ENCODE results near the gene FAM131C.
"Not testable (repeated sequence)": the region's sequence is repeated elsewhere in the genome, so short reads cannot be mapped to it uniquely, and the experiment has no call there.

The FAM131C gene, protein sequence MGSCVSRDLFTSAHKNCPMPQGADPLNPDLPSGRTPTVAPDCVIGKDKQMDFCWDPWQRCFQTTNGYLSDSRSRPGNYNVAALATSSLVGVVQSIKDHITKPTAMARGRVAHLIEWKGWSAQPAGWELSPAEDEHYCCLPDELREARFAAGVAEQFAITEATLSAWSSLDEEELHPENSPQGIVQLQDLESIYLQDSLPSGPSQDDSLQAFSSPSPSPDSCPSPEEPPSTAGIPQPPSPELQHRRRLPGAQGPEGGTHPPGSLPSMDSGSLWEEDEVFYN

DNA sequence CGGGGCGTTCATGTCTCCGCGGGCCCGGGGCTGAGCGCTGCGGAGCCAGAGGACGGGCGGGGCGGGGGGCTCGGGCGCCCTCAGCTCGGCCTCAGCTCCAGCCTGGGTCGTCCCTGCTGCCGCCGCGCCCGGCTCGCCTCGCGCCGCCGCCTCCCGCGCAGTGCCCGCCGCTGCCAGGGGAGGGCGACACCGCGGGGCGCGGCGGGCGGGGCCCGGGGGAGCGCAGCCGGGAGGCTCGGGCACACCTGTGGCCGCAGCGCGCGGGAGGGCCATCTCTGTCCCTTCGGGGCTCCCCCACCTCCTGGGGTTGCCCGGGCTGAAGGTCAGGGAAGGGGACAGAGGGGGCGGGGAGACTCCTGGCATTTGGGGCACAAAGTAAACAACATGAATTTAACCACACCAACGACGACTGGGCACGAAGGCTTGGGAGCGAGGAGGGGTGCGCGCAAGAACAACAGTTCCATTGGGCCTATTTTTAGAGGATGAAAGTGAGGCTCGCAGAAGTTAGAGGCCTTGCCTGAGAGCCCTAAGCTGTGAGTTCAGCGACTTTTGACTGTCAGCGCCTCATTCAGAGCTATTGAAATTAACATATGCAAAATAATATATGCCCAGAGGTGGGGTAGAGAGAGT lies at the start of gene FAM131C:
Gene FAM131C (minus strand): TSS at position 162 of the 630 bp plus-strand sequence. CDS start 209 bp downstream, outside the sequence.
- DNase-seq: peak; percentile 11

DNA sequence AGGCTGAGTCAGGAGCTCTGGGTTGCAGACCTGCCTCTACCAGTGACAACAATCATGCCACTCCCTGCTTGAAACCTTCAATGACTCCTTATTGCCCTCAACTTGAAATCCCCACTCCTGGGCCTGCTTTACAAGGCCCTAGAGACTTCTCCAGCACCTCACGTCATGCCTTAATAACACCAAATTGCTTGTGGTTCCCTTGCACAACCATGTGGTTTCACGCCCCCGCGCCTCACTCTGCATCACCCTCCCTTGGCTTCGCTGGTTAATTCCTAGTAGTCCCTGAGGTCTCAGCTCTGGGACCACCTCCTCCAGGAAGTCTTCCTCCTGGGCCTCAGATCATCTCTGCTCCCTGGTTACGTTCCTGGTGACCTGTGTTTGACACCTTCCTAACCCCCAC lies 49.5 kb upstream of the FAM131C start:
- peak; percentile 35 for DNase-seq

DNA sequence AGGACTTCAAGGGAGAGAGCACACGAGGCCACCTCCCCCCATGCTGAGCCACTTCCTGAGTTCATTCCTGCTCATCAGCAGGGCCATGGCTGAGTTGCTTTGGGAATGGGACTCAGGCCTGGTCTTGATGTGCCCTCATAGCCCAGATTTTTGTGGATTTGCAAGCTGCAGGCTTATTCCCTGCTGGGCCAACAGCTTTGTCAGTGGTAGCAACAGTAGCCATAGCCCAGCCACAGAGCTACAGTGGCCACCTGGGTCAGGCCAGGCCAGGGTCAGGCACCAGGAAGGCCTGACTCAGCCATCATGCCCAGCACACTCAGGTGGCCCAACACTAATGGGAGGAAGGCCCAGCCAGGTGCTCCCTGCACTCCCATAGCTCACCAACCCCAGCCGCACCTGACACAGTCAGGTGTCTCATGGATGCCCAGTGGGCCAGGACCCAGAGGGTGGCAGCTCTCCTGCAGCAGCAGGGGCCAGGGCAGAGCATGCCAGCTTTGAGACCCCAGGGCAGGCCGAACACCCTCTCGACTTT lies 49.0 kb upstream of the FAM131C start:
- no peak for DNase-seq

DNA sequence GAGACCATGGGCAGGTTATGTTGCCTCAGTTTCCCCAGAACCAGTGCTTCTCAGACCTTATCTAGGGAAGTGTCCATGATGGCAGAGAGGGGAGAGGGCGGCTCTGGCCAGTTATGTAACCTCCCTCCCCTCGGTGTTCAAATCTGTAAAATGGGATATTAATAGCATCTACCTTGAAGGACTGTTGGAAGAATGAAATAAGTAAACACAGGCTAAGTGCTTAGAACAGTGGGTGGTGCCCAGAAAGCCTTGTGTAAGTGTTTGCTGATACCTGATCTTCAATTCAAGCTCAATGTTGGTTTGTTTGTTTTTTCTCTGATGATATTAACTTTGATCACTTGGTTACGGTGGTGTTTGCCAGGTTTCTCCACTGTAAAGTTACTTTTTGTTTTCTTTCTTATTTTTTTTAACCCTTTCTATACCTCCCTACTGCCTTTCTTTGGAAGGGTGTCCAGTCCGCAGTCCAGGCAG lies 47.5 kb upstream of the FAM131C start:
- no peak for DNase-seq

DNA sequence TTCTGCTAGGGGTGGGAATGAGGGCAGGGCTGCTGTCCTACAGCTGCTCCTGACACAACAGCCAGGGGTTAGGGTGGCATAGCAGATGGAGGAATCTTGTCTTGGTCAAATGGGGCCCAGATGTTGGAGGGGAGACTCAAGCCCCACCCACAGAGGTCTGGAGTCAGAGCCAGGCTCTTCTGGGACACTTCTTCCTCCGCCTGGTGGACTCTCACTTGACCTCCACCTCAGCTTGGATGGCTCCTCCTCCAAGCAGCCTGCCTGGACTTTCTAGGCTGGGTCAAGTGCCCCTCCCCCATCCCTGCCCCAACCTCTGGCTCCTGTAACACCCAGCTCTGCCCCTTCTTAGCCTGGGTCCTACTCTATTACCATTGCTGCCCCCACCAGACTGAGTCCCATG lies 47.0 kb upstream of the FAM131C start:
- DNase-seq: no peak

DNA sequence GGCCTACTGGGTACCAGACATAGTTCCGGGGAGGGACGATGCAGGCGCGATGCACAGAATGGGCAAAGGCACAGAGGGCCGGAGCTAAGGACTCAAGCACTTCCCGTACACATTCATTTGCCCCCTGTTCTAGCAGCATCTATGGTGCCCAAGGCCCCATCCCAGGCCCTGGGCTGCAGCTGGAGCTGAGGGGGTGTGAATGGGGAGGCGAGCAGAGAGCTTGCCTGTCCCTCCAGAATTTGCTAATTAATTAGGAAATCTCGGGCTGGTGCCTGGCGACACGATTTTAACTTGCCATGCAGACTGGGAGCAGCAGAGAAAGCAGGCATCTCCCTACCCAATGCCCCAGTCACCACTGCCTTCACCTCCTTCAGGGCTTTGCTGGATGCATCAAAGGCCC lies 46.5 kb upstream of the FAM131C start:
- no peak for DNase-seq

DNA sequence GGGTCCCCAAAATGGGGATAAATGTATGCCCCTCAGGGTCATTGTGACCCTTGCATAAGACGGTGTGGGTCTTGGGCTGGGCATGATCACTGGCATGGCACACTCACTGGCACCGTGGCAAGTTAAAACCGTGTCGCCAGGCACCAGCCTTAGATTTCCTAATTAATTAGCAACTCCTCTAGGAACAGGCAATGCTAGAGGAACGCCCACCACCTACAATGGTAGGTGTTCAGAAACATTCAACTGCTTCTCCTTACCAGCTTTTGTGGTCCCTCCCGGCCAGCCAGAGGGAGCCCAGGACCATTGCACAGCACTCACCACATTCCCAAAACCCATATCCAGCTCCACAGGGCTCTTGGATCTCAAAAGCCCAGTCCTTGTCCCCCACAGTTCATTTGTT lies 46.1 kb upstream of the FAM131C start:
- DNase-seq: no peak

DNA sequence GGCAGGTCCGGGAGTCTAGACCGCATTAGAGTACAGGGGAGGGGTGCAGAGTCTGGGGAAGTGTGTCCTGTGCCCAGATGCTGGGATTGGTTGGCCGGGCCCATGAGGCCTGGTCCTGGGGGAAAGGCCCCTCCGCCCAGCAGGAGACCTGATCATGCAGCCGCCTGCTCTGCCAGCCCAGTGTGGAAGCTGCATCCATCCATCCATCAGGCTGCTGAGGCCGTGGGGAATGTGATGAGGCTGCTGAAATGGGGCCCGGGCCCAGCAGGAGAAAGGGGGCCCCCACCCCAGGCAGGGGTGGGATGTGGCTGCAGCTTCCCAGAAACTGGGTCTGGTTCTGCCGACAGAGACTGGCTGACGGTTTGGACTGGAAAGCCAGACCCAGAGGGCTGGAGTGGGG lies 45.3 kb upstream of the FAM131C start:
- DNase-seq: no peak

DNA sequence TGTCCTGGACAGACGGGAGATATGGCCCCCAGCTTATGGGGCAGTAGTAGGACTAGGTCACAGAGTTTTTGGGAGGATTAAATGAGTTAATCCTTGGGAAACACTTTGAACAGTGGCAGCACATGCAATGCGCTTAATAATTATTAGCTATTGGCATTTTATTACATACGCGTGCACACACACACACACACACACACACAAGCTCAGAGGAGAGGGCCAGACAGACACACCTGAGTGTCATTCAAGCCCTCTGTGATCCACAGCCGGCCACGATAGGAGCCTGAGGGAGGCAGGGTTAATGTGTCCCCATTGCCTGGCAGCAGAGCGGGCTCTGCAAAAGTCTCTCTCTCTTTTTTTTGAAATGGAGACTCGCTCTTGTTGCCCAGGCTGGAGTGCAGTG lies 44.5 kb upstream of the FAM131C start:
- DNase-seq: no peak

DNA sequence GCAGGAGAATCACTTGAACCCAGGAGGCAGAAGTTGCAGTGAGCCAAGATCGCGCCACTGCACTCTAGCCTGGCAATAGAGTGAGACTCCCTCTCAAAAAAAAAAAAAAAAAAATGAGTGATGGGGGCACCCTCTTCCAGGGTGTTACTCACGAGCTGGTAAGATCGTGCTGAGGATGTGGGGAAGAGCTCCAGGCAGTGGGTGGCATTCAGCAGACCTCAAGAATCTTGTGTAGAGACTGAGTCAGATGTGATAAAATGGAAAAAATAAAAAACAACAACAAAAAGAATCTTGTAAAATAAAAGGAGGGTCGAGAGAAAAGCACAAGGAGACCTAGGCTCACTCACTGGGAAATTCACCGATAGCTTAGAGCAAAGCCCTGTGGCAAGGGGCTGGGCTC lies 43.9 kb upstream of the FAM131C start:
- no peak for DNase-seq

DNA sequence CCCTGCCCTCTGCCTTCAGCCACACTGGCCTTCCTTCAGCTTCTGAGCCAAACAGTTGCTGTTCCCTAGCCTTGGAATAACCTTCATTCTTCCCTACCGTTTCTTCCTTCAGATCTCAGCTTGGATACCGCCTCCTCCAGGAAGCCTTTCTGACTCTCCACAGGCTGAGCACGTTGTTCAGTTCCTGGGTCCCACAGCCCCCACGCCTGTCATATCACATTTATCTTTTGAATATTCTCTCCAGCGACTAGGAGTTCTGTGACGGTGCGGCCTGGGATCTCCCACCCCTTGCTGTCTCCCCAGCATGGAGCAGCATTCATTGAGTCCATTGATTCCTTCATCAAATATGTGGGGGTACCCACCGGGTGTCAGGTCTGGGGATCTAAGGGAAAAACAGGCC lies 43.2 kb upstream of the FAM131C start:
- DNase-seq: no peak

DNA sequence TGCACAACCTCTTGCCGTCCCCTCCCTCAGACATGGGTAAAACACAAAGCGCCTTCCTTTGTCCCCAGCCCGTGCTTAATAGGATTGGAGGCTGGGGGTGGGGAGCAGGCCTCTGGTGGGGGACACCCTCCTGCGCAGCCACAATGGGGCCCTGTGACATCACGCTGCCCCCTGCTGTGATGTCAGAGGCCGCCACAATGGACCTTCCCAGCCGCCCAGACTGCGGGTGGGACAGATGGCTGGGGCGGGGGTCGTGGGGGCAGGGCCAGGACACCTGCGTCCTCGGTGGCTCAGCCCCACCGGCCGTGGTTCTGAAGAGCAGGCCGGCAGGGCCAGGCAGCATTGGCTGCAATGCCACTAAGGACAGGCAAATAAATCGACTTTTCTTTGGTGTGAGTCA lies 42.6 kb upstream of the FAM131C start:
- DNase-seq: no peak

DNA sequence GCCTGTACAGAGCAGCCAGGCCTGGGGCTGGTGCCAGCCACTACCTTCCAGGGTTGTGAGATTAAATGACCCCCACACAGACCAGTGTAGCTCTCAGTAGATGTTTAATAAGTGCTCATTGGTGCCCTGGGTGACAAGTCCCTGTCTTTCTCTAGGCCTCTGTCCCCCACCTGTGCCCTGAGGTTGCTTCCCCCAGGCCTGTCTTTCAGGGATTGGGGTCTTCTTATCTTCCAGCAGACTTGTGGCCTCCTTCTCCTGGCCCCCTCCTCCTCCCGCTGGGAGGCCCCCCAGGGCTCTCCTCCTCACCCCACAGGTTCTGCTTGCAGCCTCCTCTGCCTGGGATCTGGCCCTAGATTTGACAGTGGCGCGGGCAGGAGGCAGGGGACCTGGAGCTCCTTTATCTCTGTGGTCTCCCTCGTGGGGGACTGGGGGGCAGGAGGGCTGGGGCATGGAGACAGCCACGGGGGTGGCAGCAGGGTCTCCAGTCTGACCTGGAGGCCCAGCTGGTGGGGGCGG lies 42.1 kb upstream of the FAM131C start:
- DNase-seq: no peak

DNA sequence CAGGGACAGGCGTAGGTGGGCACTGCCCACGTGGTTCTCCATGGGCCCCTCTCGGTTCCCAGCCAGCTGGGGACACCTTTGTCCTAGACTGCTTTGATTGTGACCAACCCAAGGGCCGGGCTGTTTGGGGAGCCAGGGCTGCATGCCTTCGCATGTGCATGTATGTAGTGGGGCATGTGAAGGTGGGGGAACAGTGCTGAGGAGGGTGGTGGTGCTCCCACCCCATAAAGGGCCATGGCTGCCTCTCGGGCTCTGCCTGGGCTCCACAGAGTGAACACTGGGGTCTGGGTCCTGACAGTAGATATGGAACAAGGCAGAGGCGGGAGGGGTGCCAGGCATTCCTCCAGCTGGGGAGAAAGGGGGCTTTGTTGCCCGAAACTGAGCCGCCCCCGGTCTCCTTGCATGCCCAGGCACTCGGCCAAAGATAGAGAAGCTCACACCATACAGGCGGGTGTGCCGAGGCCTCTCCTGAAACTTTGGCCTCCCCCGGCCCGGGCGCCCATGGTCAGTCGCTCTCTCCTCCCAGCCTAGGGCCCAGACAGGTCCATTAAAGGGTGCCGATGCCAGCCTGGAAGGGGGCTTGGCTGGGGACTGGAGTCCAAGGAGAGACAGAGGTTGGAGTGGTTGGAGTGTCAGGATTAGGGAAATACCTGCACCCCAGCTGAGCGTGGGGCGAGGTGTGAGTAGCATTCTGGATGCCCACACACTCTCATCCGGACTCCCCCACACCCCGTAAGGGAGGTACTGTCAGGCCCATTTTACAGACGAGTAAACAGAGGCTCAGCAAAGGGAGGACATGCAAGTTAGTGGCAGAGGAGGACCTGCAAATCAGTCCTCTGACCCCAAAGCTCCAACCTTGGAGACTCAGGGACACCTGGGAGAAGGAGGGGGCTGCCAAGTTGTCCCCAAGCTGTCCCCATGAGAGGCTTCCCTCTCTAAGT lies 41.3 kb upstream of the FAM131C start:
- DNase-seq: no peak

DNA sequence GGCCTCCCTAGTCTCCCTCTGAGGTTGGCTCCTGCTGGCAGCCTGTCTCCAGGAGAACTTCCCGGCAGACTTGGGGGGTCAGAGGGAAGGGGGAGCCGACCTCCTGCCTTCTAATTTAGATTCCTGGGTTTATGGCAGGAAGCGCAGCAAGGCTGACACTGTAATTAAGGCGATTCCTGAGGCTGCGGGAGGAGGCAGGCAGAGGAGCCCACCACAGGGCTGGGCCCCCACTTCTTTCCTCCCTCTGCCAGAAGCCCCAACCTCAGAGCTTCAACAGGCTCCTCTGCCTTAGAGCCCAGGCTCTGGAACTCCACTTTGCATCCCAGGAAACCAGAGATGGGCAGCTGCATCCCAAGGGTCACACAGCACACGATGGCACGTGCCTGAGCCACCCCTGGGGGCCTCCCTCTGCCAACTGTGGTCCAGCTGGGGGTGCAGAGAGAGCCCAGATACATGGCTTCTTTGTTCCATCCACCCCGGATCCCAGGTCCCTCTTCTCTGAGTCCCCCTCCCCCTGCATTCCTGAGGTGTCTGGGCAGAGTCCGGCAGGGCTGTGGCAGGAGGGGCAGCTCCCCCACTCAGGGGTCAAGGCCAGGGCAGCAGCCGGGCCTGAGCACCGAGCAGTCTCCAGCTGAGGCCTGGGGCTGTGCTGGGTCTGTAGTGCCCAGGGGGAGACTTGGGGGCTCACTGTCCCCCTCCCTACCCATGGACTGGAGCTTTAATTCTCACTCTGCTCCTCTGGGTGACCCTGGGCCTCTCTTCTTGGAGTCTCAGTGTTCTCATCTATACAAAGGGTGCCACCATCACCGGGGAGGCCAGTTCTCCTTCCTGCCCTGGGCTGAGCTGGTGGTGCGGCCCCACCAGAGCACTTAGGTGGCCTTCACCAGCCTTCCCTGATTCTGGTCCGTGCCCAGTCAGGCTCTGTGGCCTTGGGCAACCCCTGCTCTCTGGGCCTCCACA lies 39.4 kb upstream of the FAM131C start:
- no peak for DNase-seq

DNA sequence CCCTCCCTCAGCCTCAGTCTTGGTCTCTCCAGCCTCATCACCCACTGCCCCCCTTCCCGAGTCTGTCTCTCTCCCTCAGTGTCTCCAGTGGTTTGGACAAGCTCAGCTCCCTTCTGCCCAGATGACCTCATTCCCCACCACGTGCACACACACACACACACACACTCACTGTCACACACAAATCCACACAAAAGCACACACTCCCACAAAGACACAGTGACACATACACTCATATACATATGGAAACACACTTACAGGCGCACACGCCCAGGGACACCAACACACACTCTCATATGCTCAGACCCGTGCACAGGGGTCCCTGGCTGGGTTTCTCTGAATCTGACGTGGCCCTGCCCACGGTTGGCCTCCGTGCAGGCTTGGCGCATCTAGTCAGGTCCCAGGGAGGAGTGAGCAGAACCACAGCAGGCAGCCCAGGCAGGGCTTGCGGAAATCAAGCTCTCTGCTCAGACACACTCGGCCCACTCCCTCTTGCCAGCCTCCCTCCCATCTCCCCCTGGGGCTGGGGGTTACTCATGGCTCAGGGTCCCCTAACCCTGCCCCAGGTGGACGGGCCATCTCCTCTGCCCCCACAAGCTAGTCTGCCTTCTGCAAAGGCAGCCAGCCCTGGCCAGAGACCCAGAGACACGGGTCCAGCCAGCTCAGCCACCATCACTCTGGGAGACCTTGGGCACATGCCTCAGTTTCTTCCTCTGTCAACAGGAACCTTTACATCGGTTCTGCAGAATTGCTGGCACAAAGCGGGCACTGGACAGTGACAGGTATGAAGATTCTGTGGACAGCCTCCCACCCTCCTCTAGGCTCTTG lies 38.5 kb upstream of the FAM131C start:
- DNase-seq: no peak

DNA sequence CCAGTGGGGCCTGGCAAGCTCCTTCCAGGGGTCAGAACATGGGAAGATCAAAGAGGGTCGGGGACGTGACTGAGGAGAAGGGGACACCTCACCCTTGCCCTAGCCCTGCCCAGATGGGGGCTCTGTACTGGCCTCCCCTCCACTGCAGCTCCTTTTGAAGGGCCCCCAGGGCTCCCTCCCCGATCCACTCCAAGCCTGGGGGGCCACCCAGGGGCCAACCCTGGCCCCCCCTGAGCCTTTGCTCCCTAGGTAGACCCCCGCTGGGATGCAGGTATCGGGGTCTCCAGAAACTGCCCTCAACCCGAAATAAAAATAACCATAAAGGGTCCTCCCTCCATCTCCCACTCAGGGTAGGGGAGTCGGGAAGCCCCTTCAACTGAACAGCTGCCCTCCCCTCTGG lies 37.4 kb upstream of the FAM131C start:
- DNase-seq: no peak

DNA sequence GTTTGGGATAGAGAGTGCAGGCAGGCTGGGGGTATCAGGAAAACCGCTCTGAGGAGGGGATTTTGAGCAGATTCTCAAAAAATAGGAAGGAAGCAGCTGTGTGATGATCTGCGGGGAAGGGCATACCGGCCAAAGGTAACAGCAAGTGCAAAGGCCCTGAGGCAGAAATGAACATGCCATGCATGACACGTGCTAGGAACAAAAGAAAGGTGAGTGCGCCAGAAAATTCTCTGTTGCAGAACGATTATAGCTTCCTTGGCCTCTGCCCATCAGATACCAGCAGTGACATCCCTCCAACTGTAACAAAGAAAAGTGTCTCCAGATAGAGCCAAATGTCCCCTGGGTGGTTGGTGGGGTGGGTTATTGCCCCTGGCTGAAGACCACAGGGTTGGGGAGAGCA lies 37.0 kb upstream of the FAM131C start:
- DNase-seq: no peak

DNA sequence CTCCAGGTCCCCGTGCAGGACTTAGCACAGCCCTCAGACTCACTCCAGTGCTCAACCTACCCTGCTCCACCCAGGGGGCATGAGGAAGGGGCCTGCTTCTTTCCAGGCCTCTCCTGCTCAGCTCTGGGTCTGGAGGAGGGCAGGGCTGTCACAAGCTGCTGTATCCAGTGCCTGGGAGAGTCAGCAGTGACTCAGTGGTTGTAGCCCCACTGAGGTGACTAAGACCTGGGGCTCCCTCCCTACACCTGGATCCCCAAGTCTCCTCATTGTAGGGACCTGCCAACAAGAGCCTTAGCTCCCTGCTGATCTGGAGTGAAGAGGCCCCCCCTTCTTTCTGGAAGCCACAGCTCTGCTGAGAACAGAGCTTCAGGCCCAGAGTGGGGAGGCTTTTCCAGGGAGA lies 36.1 kb upstream of the FAM131C start:
- DNase-seq: no peak

DNA sequence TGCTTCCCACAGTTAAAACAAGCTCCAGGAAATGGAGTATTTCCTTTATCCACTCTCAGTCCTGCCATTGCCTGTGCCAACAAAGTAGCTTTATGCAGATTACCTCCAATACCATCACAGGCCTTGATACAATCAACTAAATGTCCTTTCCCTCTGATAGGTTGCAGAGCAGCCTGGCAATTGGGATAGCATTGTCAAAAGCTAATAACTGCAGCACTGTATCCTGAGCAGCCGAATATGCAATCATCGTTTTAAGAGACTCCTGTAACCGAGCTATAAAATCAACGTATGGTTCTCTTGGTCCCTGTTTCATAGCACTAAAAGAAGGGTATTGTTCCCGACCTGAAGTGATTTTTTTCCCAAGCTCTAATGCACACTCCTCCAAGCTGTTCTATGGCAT lies 33.6 kb upstream of the FAM131C start:
- not testable (repeated sequence) for DNase-seq

DNA sequence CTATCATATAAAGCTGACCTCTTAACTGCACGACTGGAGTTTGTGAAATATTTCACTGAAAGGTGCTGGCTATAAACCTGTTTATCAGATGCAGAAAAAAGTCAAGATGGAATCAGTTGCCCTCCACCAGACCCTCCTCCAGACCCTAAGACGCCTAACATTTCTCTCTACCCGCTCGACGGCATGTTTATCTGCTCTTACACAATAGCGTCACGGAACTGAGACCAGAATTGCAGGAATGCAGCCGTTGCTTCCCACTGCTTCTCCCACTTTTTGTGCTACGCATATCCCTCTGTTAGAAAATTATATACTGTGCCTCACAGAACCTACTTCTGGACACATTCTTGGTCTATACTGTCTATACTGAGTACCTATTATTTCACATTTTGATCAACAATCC lies 28.2 kb upstream of the FAM131C start:
- DNase-seq: no peak
